ENCODE results near the gene TNNI3K.

- TF ChIP-seq CTCF (IDR thresholded peaks at IDR 0.05) (no peak), POLR2A (IDR thresholded peaks at IDR 0.05) (no peak)
Measured at GRCh38 chr1:74453277-74453676, 218.1 kb downstream of the TNNI3K start.
